GM12878 (cell line): Measurements from ENCODE around the gene PRCD. TPM values are rescaled to one million over a fixed set of nuclear protein-coding genes. Genes with fewer than 3 reads are reported as not detected.

Experiments used
- ATAC-seq: fragments of 200-7000 bp; cut with Tn5 transposase; 3 replicates; pipeline ENCODE4 v1.9.1; 2020; ENCODE audit warnings: mild to moderate bottlenecking, moderate library complexity
- BruUV-seq: library from RNA; stranded (reverse); fragments of 400-500 nt; replicated peaks from 2 replicates; lab custom pipeline; 2021; lab: Mats Ljungman, UMichigan
- CTCF ChIA-PET: fragments of 300-600 bp; sonication (Branson Sonifier 250); formaldehyde crosslinking; extraction: SDS; loops from one replicate; lab custom pipeline; 2021; ENCODE audit warnings: inconsistent platforms; lab: Yijun Ruan, JAX
- POLR2A ChIA-PET: fragments of 350-600 bp; formaldehyde crosslinking; extraction: SDS; loops from one replicate; lab custom pipeline; 2021; ENCODE audit warnings: inconsistent platforms; lab: Charles Lee
- RAD21 ChIA-PET: fragments of 300-600 bp; sonication (Branson Sonifier 250); formaldehyde crosslinking; loops from one replicate; lab custom pipeline; 2023; ENCODE audit warnings: antibody characterized with exemption; ENCODE audit not compliant: unreplicated experiment; lab: Charles Lee
- SMC1A ChIA-PET: fragments of 300-600 bp; sonication (Branson Sonifier 250); formaldehyde crosslinking; loops from one replicate; lab custom pipeline; 2023; ENCODE audit not compliant: unreplicated experiment, uncharacterized antibody; lab: Charles Lee
- DNase-seq: peaks from one replicate; pipeline ENCODE4 v3.0.0-alpha.2; 2011; ENCODE audit warnings: low read depth, low spot score
- FAIRE-seq: peaks from 3 replicates; lab custom pipeline; 2011; peaks lifted over from hg19 to GRCh38; lab: Jason Lieb, UNC
- H2AFZ ChIP-seq: 2 replicates; pipeline ENCODE4 v1.6.0; 2011; ENCODE audit warnings: low read depth, low read length, control low read depth; ENCODE audit not compliant: control insufficient read depth
- H3K27ac ChIP-seq: 2 replicates; pipeline ENCODE4 v1.5.1; 2011; ENCODE audit warnings: control low read depth; ENCODE audit not compliant: control insufficient read depth, insufficient read depth
- H3K27me3 ChIP-seq, 2 experiments: replicated peaks in 1 of 2; 2 replicates each; pipeline versions ENCODE4 v1.6.0 to v1.6.1; 2011; ENCODE audit warnings: low read length in 1 of 2; ENCODE audit not compliant: control insufficient read depth in 2 of 2, insufficient read depth in 2 of 2
- H3K36me3 ChIP-seq, 2 experiments: 2 replicates each; pipeline ENCODE4 v1.5.1; 2011; ENCODE audit warnings: low read length in 1 of 2; ENCODE audit not compliant: control insufficient read depth in 2 of 2, insufficient read depth in 2 of 2
- H3K4me1 ChIP-seq: 2 replicates; pipeline ENCODE4 v1.6.1; 2011; ENCODE audit warnings: mild to moderate bottlenecking, low read length, moderate library complexity, mixed read lengths; ENCODE audit not compliant: control insufficient read depth, insufficient read depth
- H3K4me2 ChIP-seq: 2 replicates; pipeline ENCODE4 v1.6.0; 2011; ENCODE audit warnings: control low read depth; ENCODE audit not compliant: control insufficient read depth, insufficient read depth
- H3K4me3 ChIP-seq: fragments of 200-600 bp; sonication (generic); 2 replicates; pipeline ENCODE4 v1.5.1; 2016
- H3K79me2 ChIP-seq: 2 replicates; pipeline ENCODE4 v1.6.0; 2011; ENCODE audit warnings: low read length; ENCODE audit not compliant: control insufficient read depth, insufficient read depth
- H3K9ac ChIP-seq: 2 replicates; pipeline ENCODE4 v1.8.0; 2011; ENCODE audit warnings: low read length, control low read depth, mixed read lengths; ENCODE audit not compliant: control insufficient read depth, insufficient read depth
- H3K9me3 ChIP-seq: replicated peaks from 3 replicates; pipeline ENCODE4 v1.5.1; 2011; ENCODE audit warnings: mild to moderate bottlenecking, low read length; ENCODE audit not compliant: control insufficient read depth, insufficient read depth
- H4K20me1 ChIP-seq: 2 replicates; pipeline ENCODE4 v1.6.0; 2011; ENCODE audit not compliant: control insufficient read depth, insufficient read depth
- ATF2 ChIP-seq: IDR thresholded peaks from 2 replicates; pipeline ENCODE4 v1.6.1; 2012; ENCODE audit warnings: low read length, inconsistent platforms
- ATF3 ChIP-seq: IDR thresholded peaks from 2 replicates; pipeline ENCODE4 v1.6.1; 2011; ENCODE audit warnings: low read depth, mild to moderate bottlenecking, low read length, moderate library complexity, borderline replicate concordance; ENCODE audit errors: extremely low read depth
- ATF7 ChIP-seq: fragments of 450-650 bp; IDR thresholded peaks from 2 replicates; pipeline ENCODE4 v1.6.1; 2016; ENCODE audit warnings: low read depth, mild to moderate bottlenecking
- BCL11A ChIP-seq: IDR thresholded peaks from 2 replicates; pipeline ENCODE4 v1.6.1; 2011; ENCODE audit warnings: low read depth, low read length
- CBFB ChIP-seq: IDR thresholded peaks from 2 replicates; pipeline ENCODE4 v1.6.1; 2016; ENCODE audit warnings: antibody characterized with exemption, low read depth
- GABPA ChIP-seq: IDR thresholded peaks from 2 replicates; pipeline ENCODE4 v1.6.1; 2014; ENCODE audit warnings: antibody characterized with exemption, low read depth, mild to moderate bottlenecking, inconsistent platforms
- MAX ChIP-seq: IDR thresholded peaks from 2 replicates; pipeline ENCODE4 v1.6.1; 2012; ENCODE audit warnings: low read depth, low read length, improper control_type of control experiment
- MTA3 ChIP-seq: IDR thresholded peaks from 2 replicates; pipeline ENCODE4 v1.6.1; 2012; ENCODE audit warnings: low read length, inconsistent platforms, borderline replicate concordance
- PML ChIP-seq: IDR thresholded peaks from 2 replicates; pipeline ENCODE4 v1.6.1; 2012; ENCODE audit warnings: low read length, inconsistent platforms
- ZNF274 ChIP-seq: IDR thresholded peaks from one replicate; pipeline ENCODE4 v1.8.0; 2011; ENCODE audit not compliant: insufficient read length, insufficient read depth
- WGBS: methylation state at CpG from one replicate; pipeline ENCODE4 v1.1.6; 2016; ENCODE audit warnings: low lambda C conversion rate; ENCODE audit not compliant: insufficient replicate concordance, insufficient coverage; ENCODE audit errors: missing lambda C conversion rate; 5-methylcytosine and 5-hydroxymethylcytosine counted together
- in situ Hi-C: fragments of 300-500 bp; cut with MboI; formaldehyde crosslinking; loops from 9 replicates; pipeline ENCODE4 v1.14.3; 2018; ENCODE audit warnings: mixed read lengths
- intact Hi-C: fragments of 100-400 bp; cut with micrococcal nuclease; formaldehyde crosslinking; loops from one replicate; pipeline ENCODE4 v1.14.2; 2022; ENCODE audit not compliant: unreplicated experiment
- polyA plus RNA-seq, 11 experiments: library from polyadenylated mRNA; depleted of rRNA in 4 of 11; unstranded in 6 of 11; stranded (reverse) in 5 of 11; fragments of >200 nt; fragmentation: Nextera tagmentation in 4 of 11; fragmentation: Illumina TruSeq in 1 of 11; extraction: Ambion mirVana in 4 of 11; extraction: Trizol in 1 of 11; gene quantifications; 1 replicate in 1 of 11; 2 replicates in 10 of 11; pipeline versions ENCODE4 v1.2.1 to v1.2.3, GENCODE V29; 2011 to 2016; ENCODE audit warnings: inconsistent platforms in 2 of 11, missing spikeins in 2 of 11, low read depth in 1 of 11
- total RNA-seq, 4 experiments: library from RNA; depleted of rRNA in 3 of 4; stranded (reverse); fragments of >200 nt in 3 of 4; fragmentation: Illumina TruSeq in 1 of 4; extraction: Trizol in 1 of 4; gene quantifications; 2 replicates each; pipeline versions ENCODE4 v1.2.1 to v1.2.3, GENCODE V29; 2013 to 2021

PRCD gene
- total and polyA plus RNA-seq, 10 of the 15 experiments (the other 5 are each of a cell fraction or from before 2014, with no cell fraction given): 0.18 to 0.95 (median 0.34) TPM; not detected in 4

- ChIA-PET POLR2A (no interaction called here), RAD21 (interaction anchor here (0.6 to 2.5 kb wide), 4 partner anchors 13 to 77 kb away, joined by 3 to 9 read pairs (median 4); no protein-coding TSS in a partner anchor), SMC1A (interaction anchor here (1.1 to 3.7 kb wide), 8 partner anchors 10 to 78 kb away, joined by 3 to 18 read pairs (median 7); no protein-coding TSS in a partner anchor), CTCF (interaction anchor here (1.0 to 4.7 kb wide), 16 partner anchors 10 to 135 kb away, joined by 3 to 36 read pairs (median 4); partner anchors contain the start of gene AANAT)
- Histone ChIP-seq H3K27ac (no peak overlapping the region), H3K4me1 (no peaks in the 10 kb centered on the region; the same call in 1 of the 2 replicates), H3K27me3 (peaks cover 0 to 3% of the 10 kb centered on the region in 2 experiments; a peak in 3 of 4 replicates), H4K20me1 (no peaks in the 10 kb centered on the region), H3K9ac (no peak overlapping the region), H2AFZ (no peak overlapping the region), H3K4me2 (no peak overlapping the region), H3K9me3 (no peaks in the 10 kb centered on the region), H3K79me2 (no peaks in the 10 kb centered on the region), H3K4me3 (no peak overlapping the region), H3K36me3 (no peaks in the 10 kb centered on the region; a peak in 1 of 4 replicates)
- TF ChIP-seq GABPA: no peak
- TF ChIP-seq ATF3: no peak
- no peak for TF ChIP-seq ATF2
- no peak for TF ChIP-seq CBFB
- no peak for TF ChIP-seq MAX
- no peak for TF ChIP-seq PML
- no peak for TF ChIP-seq ATF7
- TF ChIP-seq BCL11A: no peak
- TF ChIP-seq MTA3: no peak
- no peak for TF ChIP-seq ZNF274
- 62% methylated on average over 13 of the region's 13 CpGs for WGBS
- DNase-seq: no peak
- in situ Hi-C loops: no loop called here
- no TSS peak for BruUV-seq
- ATAC-seq: no peak
- intact Hi-C loops: loop anchor here (2.0 kb wide), 1 partner anchor 81 kb away; no protein-coding TSS in a partner anchor
- FAIRE-seq: no peak
Measured at GRCh38 chr17:76545918-76546555, 6.2 kb downstream of the PRCD start.
